Trophoblast cell (in vitro differentiated cells and primary cell): Measurements from ENCODE around the gene PRDM11.

Experiments
- DNase-seq, 2 donors: peaks; one replicate each; pipeline ENCODE4 v3.0.0-alpha.2; 2016
- H2AFZ ChIP-seq: 2 replicates; pipeline ENCODE4 v1.6.1; 2013; ENCODE audit warnings: low read length, moderate library complexity, mild to moderate bottlenecking; ENCODE audit not compliant: insufficient read depth, poor library complexity
- H2AK5ac ChIP-seq: 2 replicates; pipeline ENCODE4 v1.6.1; 2013; ENCODE audit warnings: mild to moderate bottlenecking, low read length
- H2BK120ac ChIP-seq: 2 replicates; pipeline ENCODE4 v1.6.1; 2013; ENCODE audit warnings: low read length, mild to moderate bottlenecking, moderate library complexity; ENCODE audit not compliant: insufficient read depth, poor library complexity
- H2BK12ac ChIP-seq: 2 replicates; pipeline ENCODE4 v1.6.1; 2013; ENCODE audit warnings: mild to moderate bottlenecking, low read length, moderate library complexity
- H2BK5ac ChIP-seq: 2 replicates; pipeline ENCODE4 v1.6.1; 2013; ENCODE audit warnings: low read length, low read depth, moderate library complexity, mild to moderate bottlenecking; ENCODE audit not compliant: poor library complexity
- H3K14ac ChIP-seq: 2 replicates; pipeline ENCODE4 v1.6.1; 2013; ENCODE audit warnings: mild to moderate bottlenecking, low read length
- H3K18ac ChIP-seq: 2 replicates; pipeline ENCODE4 v1.6.1; 2013; ENCODE audit warnings: mild to moderate bottlenecking, low read length
- H3K23ac ChIP-seq: 2 replicates; pipeline ENCODE4 v1.6.1; 2013; ENCODE audit warnings: low read length
- H3K27ac ChIP-seq: 2 replicates; pipeline ENCODE4 v1.5.1; 2013; ENCODE audit warnings: low read depth, mild to moderate bottlenecking, inconsistent platforms, low read length, moderate library complexity
- H3K27me3 ChIP-seq: 2 replicates; pipeline ENCODE4 v1.6.1; 2013; ENCODE audit warnings: inconsistent platforms, mild to moderate bottlenecking, low read length, moderate library complexity; ENCODE audit not compliant: insufficient read depth
- H3K36me3 ChIP-seq, 2 experiments: 1 replicate in 1 of 2; 2 replicates in 1 of 2; pipeline ENCODE4 v1.6.1; 2013; ENCODE audit warnings: low read length in 2 of 2, mild to moderate bottlenecking in 2 of 2, moderate library complexity in 1 of 2; ENCODE audit not compliant: insufficient read depth in 2 of 2, control insufficient read depth in 1 of 2
- H3K4ac ChIP-seq: 2 replicates; pipeline ENCODE4 v1.6.1; 2013; ENCODE audit warnings: low read depth, mild to moderate bottlenecking, low read length, moderate library complexity
- H3K4me1 ChIP-seq, 2 experiments: 1 replicate in 1 of 2; 2 replicates in 1 of 2; pipeline ENCODE4 v1.6.1; 2013; ENCODE audit warnings: low read length in 2 of 2, mild to moderate bottlenecking in 2 of 2, moderate library complexity in 1 of 2; ENCODE audit not compliant: insufficient read depth in 2 of 2, control insufficient read depth in 1 of 2
- H3K4me2 ChIP-seq: 2 replicates; pipeline ENCODE4 v1.6.1; 2013; ENCODE audit warnings: inconsistent platforms, mild to moderate bottlenecking, low read length, moderate library complexity
- H3K4me3 ChIP-seq: 2 replicates; pipeline ENCODE4 v1.5.1; 2013; ENCODE audit warnings: mild to moderate bottlenecking, low read depth, low read length, inconsistent platforms
- H3K79me1 ChIP-seq: one replicate; pipeline ENCODE4 v1.6.1; 2013; ENCODE audit warnings: low read length
- H3K79me2 ChIP-seq: 2 replicates; pipeline ENCODE4 v1.6.1; 2013; ENCODE audit warnings: low read length, mild to moderate bottlenecking; ENCODE audit not compliant: control insufficient read depth, insufficient read depth, poor library complexity
- H3K9ac ChIP-seq: 2 replicates; pipeline ENCODE4 v1.6.1; 2013; ENCODE audit warnings: mild to moderate bottlenecking, low read length
- H3K9me3 ChIP-seq: 2 replicates; pipeline ENCODE4 v1.6.1; 2013; ENCODE audit warnings: low read depth, mild to moderate bottlenecking, control low read depth, inconsistent platforms, low read length; ENCODE audit not compliant: insufficient read depth
- H4K12ac ChIP-seq: 2 replicates; pipeline ENCODE4 v1.6.1; 2013; ENCODE audit warnings: low read depth, mild to moderate bottlenecking, low read length, moderate library complexity
- H4K8ac ChIP-seq: 2 replicates; pipeline ENCODE4 v1.6.1; 2013; ENCODE audit warnings: low read depth, mild to moderate bottlenecking, low read length, moderate library complexity
- H4K91ac ChIP-seq: one replicate; pipeline ENCODE4 v1.6.1; 2013; ENCODE audit warnings: low read depth, mild to moderate bottlenecking, low read length, moderate library complexity
- WGBS: extraction: QIAGEN DNeasy Blood & Tissue Kit; methylation state at CpG from one replicate; pipeline ENCODE4 v1.1.7; 2013; ENCODE audit warnings: missing lambda C conversion rate; ENCODE audit not compliant: insufficient read length, insufficient coverage; ENCODE audit errors: extremely low coverage; 5-methylcytosine and 5-hydroxymethylcytosine counted together

Gene PRDM11

DNA sequence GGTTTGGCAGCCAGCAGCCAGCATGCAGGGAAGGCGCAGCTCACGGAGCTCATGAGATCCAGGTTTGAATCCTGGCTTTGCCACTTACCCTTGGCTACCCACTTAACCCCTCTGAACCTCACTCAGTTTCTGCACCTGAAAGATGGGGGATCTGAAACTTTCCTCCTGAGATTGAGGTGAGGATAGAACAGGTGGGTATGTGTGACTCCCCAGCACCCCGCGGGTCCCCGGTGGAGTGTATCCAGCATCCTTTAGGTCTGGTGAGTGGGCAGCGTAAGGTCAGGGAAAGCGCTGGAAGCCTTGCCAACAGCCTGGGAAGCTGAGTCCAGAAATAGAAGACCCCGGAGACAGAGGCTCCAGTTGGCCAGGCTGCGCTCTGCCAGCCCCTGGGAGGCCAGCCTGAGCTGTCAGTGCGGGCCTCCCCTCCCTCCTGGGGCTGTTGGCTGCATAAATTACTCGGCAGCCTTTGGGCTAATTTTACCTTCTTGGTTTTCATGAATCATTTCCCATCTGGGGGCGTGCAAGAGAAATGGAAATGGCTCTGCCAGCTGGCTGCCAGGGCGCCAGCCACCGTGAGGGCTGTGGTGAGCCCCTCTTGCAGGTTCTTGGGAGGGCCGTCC is 17.6 kb downstream of the PRDM11 start:
- no peak overlapping the region for H2BK120ac ChIP-seq
- no peak for DNase-seq
- no peak overlapping the region for H3K9ac ChIP-seq
- H4K91ac ChIP-seq, result no peak overlapping the region
- no peak overlapping the region for H4K8ac ChIP-seq
- H3K18ac ChIP-seq, result no peak overlapping the region
- H3K4me2 ChIP-seq, result no peak overlapping the region
- no peaks in the 10 kb centered on the region for H3K36me3 ChIP-seq
- no peaks in the 10 kb centered on the region for H3K79me2 ChIP-seq
- H2BK5ac ChIP-seq, result no peak overlapping the region
- no peak overlapping the region for H4K12ac ChIP-seq
- no peak overlapping the region for H3K14ac ChIP-seq
- no peaks in the 10 kb centered on the region for H3K27me3 ChIP-seq
- H3K23ac ChIP-seq, result no peak overlapping the region
- no peak overlapping the region for H3K4me3 ChIP-seq
- H3K4me1 ChIP-seq, result peaks cover 4 to 9% of the 10 kb centered on the region in 2 experiments
- H2AK5ac ChIP-seq, result no peak overlapping the region
- H3K27ac ChIP-seq, result no peak overlapping the region
- WGBS, result no CpG with 5 or more reads among the region's 15 CpGs
- H3K79me1 ChIP-seq, result no peaks in the 10 kb centered on the region
- H3K9me3 ChIP-seq, result no peaks in the 10 kb centered on the region
- no peak overlapping the region for H3K4ac ChIP-seq
- H2BK12ac ChIP-seq, result no peak overlapping the region
- no peak overlapping the region for H2AFZ ChIP-seq

DNA sequence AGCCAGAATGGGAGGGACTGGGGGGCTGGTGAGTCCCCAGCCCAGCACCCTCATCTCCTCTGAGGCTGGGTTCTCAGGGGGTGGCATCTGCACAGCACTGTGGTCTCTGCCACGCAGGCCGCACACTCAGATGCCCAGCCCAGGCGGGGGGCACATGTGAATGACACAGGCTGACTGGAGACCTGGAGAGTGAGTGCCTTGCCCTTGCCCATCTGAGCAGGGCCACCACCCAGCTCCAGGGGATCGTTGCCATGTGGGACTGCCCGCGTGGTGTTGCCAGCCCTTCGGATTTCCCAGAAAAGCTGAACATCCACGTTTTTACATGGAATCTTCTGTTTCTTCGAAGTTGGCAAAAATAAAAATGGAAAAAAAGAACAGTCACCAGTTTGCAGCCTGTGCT is 18.9 kb downstream of the PRDM11 start:
- Histone ChIP-seq H4K91ac (no peak overlapping the region), H4K12ac (no peak overlapping the region), H2AK5ac (no peak overlapping the region), H3K14ac (no peak overlapping the region), H2BK5ac (no peak overlapping the region), H4K8ac (no peak overlapping the region), H2BK120ac (no peak overlapping the region), H3K18ac (no peak overlapping the region), H3K79me1 (no peaks in the 10 kb centered on the region), H3K9me3 (no peaks in the 10 kb centered on the region), H3K36me3 (no peaks in the 10 kb centered on the region), H3K23ac (no peak overlapping the region), H2AFZ (peak overlapping the region; percentile 14), H3K27me3 (no peaks in the 10 kb centered on the region), H3K4ac (no peak overlapping the region), H3K27ac (no peak overlapping the region), H3K4me2 (no peak overlapping the region), H3K79me2 (no peaks in the 10 kb centered on the region), H3K4me3 (no peak overlapping the region), H2BK12ac (no peak overlapping the region), H3K9ac (no peak overlapping the region), H3K4me1 (peaks cover 4 to 9% of the 10 kb centered on the region in 2 experiments)
- WGBS, result no CpG with 5 or more reads among the region's 9 CpGs
- DNase-seq, result no peak

DNA sequence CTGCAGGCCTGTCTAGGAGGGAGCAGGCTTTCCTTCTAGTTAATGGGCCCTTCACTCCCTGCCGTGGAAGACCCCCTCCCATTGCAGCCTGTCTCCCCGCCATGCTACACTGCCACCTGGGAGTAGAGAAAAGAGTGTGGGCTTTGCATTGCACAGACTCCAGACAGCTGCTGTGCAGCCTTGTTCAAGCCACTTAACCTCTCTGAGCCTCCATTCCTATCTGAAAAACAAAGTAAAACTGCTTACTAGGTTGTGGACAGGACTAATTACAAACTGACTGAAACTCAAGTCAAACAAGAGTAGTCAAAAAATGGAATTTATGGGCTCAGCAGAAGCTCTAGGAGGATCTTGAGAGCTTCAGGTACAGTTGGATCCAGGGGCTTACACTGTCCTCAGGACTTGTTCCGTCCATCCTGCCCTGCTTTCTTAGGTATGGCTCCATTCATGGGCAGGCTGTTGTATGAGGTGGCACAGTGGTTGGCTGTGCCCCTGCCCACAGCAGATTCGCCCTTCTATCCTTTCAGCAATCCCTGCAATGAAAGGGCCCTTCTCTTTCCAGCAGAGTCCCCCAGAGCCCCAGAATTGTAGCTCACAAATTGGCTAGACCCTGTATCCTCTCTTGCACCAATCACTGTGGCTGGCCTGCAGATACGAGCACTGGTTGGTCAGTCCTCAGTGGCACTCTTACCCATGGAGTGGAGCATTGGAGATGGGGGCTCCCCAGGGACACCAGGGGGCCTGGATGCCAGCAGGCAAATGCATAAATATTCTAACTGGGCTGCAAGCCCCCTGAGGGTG is 19.6 kb downstream of the PRDM11 start:
- H2AFZ ChIP-seq, result no peak overlapping the region
- H3K9me3 ChIP-seq, result no peaks in the 10 kb centered on the region
- H4K8ac ChIP-seq, result no peak overlapping the region
- no peaks in the 10 kb centered on the region for H3K79me1 ChIP-seq
- no peaks in the 10 kb centered on the region for H3K36me3 ChIP-seq
- no peak overlapping the region for H3K27ac ChIP-seq
- H2BK5ac ChIP-seq, result no peak overlapping the region
- H3K4me2 ChIP-seq, result no peak overlapping the region
- H3K23ac ChIP-seq, result no peak overlapping the region
- H3K4ac ChIP-seq, result no peak overlapping the region
- no peak overlapping the region for H3K18ac ChIP-seq
- H3K14ac ChIP-seq, result no peak overlapping the region
- H3K4me3 ChIP-seq, result no peak overlapping the region
- no peak for DNase-seq
- H2BK12ac ChIP-seq, result no peak overlapping the region
- no peaks in the 10 kb centered on the region for H3K79me2 ChIP-seq
- no peak overlapping the region for H4K91ac ChIP-seq
- H3K4me1 ChIP-seq, result peaks cover 4 to 9% of the 10 kb centered on the region in 2 experiments
- no peaks in the 10 kb centered on the region for H3K27me3 ChIP-seq
- no peak overlapping the region for H2BK120ac ChIP-seq
- H2AK5ac ChIP-seq, result no peak overlapping the region
- no peak overlapping the region for H3K9ac ChIP-seq
- no CpG with 5 or more reads among the region's 5 CpGs for WGBS
- H4K12ac ChIP-seq, result no peak overlapping the region

DNA sequence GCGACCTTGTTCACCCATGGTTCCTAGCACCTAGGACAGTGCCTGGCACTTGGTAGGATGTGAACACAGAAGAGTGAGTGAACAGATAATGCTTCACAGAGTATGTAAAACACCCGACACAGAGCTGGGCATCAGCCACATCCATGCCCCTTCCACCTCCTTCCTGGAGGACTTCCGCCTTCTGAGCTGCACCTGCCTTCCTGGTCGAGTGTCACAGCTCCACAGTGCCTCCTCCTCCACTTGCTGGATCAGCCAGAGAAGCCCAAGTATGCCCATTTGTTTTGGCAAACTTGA is 20.1 kb downstream of the PRDM11 start:
- Histone ChIP-seq H2BK120ac (no peak overlapping the region), H3K23ac (no peak overlapping the region), H4K8ac (no peak overlapping the region), H3K4ac (no peak overlapping the region), H3K79me2 (no peaks in the 10 kb centered on the region), H3K79me1 (no peaks in the 10 kb centered on the region), H3K9ac (no peak overlapping the region), H3K14ac (no peak overlapping the region), H2BK12ac (no peak overlapping the region), H4K91ac (no peak overlapping the region), H2AFZ (no peak overlapping the region), H4K12ac (no peak overlapping the region), H3K18ac (no peak overlapping the region), H3K27ac (no peak overlapping the region), H3K4me1 (peaks cover 0 to 5% of the 10 kb centered on the region in 2 experiments), H2BK5ac (no peak overlapping the region), H3K4me3 (no peak overlapping the region), H3K27me3 (no peaks in the 10 kb centered on the region), H3K36me3 (no peaks in the 10 kb centered on the region), H3K9me3 (no peaks in the 10 kb centered on the region), H2AK5ac (no peak overlapping the region), H3K4me2 (no peak overlapping the region)
- DNase-seq, result no peak
- WGBS, result no CpG with 5 or more reads among the region's 4 CpGs
